Hematopoietic multipotent progenitor cell (in vitro differentiated cells): Measurements from ENCODE around the gene ERBB4. TPM values are rescaled to one million over a fixed set of nuclear protein-coding genes. Genes with fewer than 3 reads are reported as not detected.

Experiments used
- DNase-seq, 3 donors: peaks; one replicate each; pipeline ENCODE4 v3.0.0-alpha.2; 2011 to 2015; ENCODE audit warnings: low read depth in 2 of 3, low spot score in 2 of 3
- total RNA-seq: library from RNA; depleted of rRNA; stranded (reverse); fragments of >200 nt; gene quantifications from one replicate; pipeline ENCODE4 v1.2.3, GENCODE V29; 2012

Gene ERBB4
- total RNA-seq, 1 donor, result not detected

DNA sequence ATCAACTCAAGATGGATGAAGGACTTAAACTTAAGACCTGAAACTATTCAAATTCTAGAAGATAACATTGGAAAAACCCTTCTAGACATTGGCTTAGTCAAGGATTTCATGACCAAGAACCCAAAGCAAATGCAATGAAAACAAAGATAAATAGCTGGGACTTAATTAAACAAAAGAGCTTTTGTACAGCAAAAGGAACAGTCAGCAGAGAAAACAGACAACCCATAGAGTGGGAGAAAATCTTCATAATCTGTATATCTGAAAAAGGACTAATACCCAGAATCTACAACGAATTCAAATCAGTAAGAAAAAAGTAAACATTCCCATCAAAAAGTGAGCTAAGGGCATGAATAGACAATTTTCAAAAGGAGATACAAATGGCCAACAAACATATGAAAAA is 171.2 kb downstream of the ERBB4 start:
- DNase-seq, result no peak

DNA sequence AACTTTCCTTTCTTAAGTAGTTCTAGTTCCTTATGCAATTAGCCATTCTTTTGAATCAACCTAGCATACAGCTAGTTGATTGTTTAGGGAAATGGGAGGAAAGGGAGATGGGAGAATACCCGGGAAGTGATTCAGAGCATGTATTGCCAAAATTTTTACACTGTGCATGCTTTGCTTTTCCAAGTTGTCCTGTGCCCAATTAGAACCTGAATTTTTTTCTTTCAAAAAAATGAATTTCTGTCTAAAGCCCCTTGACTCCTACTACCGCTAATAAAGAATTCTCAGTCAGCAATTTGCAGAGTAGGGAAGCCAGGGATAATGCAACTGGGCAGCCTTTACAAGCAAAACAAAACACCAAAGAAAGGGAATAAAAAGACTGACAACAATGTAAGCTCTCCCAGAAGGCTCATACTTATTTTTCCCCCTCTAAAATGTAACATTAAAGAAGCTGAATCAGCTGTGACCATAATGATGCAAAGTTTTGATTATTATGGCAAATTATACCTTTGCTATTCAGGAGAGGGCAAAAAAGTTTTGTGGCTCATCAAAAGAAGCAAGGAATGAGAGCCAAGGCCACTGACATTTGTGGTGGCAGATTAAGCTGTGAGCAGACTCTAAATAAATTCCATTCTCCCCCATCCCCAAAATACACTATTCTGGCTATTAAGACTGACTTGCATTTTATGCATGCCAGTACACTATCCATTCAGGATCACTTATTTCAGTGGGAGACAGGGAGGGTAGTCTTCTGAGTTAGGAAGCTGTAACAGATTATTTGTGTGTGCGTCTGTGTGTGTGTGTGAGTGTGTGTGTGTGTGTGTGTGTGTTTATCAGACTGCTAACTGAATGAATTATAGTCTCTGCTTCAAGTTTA is 174.3 kb downstream of the ERBB4 start:
- no peak for DNase-seq

GRCh38 chr2:212361174-212361756 is 177.3 kb downstream of the ERBB4 start:
- DNase-seq, result no peak

GRCh38 chr2:212360068-212360460 is 178.5 kb downstream of the ERBB4 start:
- no peak for DNase-seq

DNA sequence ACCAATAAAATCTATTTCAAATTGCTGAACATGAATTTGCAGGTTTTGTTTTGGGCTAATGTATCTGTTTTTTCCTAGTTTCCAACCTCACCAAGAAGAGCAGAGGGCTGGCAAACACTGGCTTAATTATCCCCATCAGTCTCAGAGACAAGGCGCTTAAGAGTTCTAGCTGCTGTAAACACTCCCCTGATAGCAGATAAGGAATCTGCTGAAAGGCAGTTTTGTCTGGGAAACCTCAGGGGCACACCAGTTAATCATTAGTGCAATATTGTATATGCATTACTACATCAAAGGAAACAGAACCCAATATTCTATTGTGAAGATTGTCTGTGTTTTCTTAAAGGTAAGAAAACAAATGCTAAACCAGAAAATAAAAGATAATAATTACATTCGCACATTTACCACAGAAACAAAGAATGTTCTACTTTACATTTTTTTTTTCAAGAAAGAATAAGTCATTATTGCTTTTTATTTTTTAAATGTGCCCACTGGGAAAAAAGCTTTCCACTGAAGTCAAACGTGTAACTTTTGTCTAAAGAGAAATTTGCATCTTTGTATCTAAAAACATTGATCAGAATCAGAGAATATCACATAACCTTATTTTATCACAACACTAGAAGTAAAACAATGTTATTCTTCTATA is 179.1 kb downstream of the ERBB4 start:
- no peak for DNase-seq

DNA sequence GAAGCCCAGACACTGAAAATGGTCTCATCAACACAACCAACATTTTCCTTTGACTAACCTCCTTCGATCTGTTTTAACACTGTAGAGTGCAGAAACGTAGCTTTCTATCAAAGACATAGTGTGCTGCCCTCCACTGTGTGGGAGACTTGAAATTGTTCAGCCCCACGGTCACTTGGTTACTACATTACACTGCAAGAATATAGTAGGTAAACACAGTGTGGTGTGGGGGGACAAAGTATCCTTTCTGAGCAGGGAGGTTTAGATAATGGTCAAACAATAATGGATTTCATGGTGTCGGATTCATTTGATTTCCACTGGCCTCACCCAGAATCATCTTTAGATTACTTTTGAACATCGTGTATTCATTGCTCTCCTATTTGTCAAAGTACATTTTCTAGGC is 181.0 kb downstream of the ERBB4 start:
- no peak for DNase-seq

DNA sequence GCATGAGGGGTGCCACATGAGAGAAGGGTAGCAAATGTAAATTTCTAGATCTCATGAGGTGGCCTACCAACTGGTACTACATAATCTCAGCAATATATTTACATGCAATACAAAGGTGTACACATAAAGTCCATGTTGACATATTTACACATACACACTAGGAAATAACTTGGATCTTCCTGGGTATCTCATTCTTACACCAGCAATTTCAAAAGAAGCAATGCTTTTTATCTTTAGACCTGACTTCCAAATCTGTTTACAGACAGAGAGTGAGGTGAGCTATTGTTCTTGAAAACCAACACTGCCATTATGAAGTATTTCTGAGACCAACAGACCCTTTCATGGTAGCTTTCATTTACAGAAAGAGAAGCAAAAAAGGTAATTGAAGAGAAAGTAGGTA is 184.2 kb downstream of the ERBB4 start:
- DNase-seq, result no peak

- no peak for DNase-seq
These were observed 190.1 kb downstream of the ERBB4 start for GRCh38 chr2:212348501-212348900.

DNA sequence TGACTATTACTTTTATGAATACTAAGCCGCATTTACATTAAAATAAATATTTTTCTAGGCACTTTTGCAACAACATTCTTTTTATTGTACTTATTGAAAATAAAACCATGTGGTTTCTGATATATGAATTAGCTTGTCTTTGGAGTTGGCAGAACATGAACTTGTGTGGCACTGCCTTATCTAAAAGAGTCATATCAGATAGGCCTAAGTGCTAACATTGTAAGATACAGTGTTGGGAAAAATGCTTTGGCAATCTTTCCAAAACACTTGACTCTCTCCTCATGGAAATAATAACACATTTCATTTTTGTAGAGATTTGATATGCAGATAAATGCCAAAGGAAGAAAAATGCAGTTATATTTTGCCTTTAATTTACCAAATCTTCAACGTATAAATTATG is 191.7 kb downstream of the ERBB4 start:
- DNase-seq, result no peak

GRCh38 chr2:212345966-212346365 is 192.6 kb downstream of the ERBB4 start:
- no peak for DNase-seq

- DNase-seq, result no peak
These were observed 194.5 kb downstream of the ERBB4 start for GRCh38 chr2:212344131-212344530.

- no peak for DNase-seq
These were observed 195.4 kb downstream of the ERBB4 start for GRCh38 chr2:212343167-212343566.

DNA sequence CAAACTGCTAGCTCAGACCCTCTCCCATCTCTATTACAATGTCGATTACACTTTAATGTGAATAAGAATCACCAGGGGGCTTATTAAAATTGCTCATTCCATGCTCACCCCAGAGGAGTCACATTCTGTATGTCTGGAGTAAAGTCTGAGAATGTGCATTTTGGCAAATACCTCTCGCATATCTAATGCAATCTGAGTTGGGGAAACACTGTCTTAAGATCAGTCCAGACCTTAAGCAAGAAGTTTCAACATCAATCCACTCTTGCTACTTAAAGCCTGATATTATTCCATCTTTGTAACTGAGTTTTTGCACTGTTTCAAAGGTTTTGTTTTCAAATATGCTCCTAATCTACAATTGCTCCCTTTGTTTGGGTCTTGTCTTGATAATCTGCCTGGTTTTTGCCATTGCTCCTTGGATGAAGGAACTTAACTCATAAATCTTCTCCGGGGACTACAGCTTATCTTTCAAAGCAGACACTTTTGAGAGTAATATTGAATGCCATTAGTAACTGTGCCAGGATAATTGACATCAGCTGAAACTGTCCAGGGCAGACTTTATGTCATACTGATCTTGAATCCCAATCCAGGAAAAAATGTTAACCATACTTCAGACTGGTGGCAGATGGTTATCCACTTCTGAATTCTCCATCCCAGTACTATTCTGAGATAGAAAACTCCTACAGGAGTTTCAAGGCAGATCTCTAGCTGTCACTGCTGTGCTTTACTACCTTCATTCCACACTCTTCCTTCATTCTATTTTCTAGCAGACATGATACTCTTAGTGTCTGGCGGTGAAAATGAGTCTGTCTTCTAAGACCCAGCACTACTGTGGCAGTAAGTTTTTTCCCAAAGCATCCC is 200.9 kb downstream of the ERBB4 start:
- no peak for DNase-seq

GRCh38 chr2:212337036-212337435 is 201.6 kb downstream of the ERBB4 start:
- DNase-seq, result no peak

GRCh38 chr2:212330263-212330662 is 208.3 kb downstream of the ERBB4 start:
- no peak for DNase-seq

DNA sequence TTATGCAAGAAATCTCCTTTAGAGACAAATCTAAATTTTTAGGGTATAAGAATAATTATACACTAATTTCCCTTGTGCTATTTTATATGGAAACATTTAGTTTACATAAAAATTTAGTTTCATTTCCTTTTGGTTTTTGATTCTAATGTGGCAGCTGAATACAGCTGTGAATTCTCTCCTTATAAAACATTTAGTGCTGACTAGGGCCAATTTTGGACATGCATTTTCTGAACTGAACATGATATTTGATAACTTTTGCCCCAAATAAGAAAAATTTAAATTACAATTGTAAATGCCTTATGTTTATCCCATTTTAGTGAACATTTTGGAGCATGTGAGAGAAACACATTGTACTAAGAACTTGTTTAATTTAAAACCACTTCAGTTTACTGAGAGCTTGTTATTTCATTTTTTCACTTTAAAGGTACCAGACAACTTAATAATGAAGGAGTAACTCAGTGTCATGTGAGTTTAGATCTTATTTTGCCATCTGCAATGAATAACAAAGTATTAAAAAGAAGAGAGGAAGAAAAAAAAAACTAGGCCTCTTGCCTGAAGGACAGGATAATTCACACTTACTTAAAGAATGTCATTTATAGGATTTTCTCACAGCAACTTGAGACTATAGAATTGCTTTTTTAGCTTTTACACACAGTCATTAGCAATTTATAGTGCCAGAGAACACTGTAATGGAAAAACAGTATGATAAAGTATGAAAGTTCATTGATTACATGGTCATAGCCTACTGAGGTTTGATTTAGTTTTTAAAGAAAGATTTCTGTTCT is 209.7 kb downstream of the ERBB4 start:
- DNase-seq, result no peak

DNA sequence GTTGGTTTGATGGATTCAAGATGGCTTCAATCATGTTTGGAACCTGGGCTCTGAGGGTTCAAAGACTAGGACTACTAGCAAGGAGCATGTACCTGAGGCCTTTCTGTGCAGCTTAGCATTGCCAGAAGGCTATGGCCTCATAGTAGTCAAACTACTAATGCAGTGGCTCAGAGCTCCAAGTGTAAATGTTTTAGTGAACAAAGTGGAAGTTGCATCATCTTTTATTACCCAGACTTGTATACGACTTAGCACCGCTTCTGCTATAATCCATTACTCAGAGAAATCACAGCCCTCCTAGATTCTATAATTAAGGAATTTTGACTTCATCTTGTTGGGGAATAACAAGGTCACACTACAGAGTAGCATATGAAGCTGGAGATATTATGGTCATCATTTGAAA is 210.5 kb downstream of the ERBB4 start:
- DNase-seq, result no peak

DNA sequence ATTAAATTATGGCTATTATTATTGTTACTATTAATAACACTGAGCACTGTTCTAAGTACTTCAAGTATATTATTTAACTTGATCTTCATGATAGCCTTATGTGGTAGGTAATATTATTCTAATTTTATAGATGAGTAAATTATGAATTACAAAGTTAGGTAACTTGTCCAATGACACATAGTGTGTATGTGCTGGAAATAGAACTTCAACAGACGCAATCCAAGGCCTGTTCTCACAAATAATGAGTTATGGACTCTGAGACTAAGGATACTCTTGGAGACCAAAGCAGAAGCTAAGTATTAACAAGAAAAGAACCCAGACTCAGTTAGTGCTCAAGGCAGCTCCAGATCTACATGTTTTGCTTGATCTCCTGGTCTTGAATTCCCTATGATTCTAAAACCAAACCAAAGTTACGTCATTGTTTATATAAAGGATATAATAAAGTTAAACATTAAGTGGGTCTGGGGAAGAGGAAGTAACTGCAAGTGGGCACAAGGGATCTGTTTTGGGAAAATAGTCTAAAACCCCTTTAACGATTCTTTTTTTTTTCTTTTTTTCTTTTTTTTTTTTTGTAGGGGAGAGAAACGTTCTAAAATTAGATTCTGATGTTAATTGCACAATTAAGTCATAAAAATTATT is 211.3 kb downstream of the ERBB4 start:
- DNase-seq, result no peak

GRCh38 chr2:212318636-212319035 is 220.0 kb downstream of the ERBB4 start:
- no peak for DNase-seq

DNA sequence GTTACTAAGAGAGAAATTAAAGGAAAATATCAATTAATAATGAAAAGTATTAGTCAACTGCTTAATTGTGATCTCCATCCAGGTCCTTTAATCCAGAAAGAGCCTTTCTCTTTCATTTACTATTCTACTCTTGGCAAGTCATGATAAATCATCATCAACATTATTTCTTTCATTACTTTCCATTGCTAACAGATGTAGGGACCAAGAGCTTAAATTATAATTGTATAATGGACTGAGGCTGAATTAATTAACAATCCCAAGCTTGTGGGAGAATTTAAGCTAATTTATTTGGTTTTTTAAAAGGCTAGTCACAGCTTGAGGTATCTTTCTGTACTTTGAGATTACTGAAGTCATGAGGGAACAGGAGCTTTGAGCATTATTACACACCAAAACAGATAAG is 223.9 kb downstream of the ERBB4 start:
- DNase-seq, result no peak
